OCI-LY7 (cell line): ENCODE results near the gene IGFLR1. TPM values are rescaled to one million over a fixed set of nuclear protein-coding genes. Genes with fewer than 3 reads are reported as not detected.

ENCODE experiments used
- BruUV-seq: library from RNA; stranded (reverse); fragments of 400-500 nt; replicated peaks from 2 replicates; lab custom pipeline; 2021; lab: Mats Ljungman, UMichigan
- CTCF ChIA-PET: fragments of 300-600 bp; sonication (Branson Sonifier 250); formaldehyde crosslinking; loops from one replicate; lab custom pipeline; 2022; ENCODE audit warnings: antibody characterized with exemption; ENCODE audit not compliant: unreplicated experiment; lab: Charles Lee
- POLR2A ChIA-PET: fragments of 300-600 bp; sonication (Branson Sonifier 250); formaldehyde crosslinking; loops from one replicate; lab custom pipeline; 2022; ENCODE audit warnings: antibody characterized with exemption; lab: Charles Lee
- DNase-seq: peaks from one replicate; pipeline ENCODE4 v3.0.0-alpha.2; 2015; ENCODE audit warnings: low spot score
- H2AFZ ChIP-seq: fragments of 200-600 bp; sonication (generic), shearing (Covaris generic); 2 replicates; pipeline ENCODE4 v1.6.1; 2014; ENCODE audit warnings: mild to moderate bottlenecking, antibody characterized with exemption, low read length, moderate library complexity
- H3K27ac ChIP-seq: fragments of 200-600 bp; sonication (generic); 2 replicates; pipeline ENCODE4 v1.5.1; 2014; ENCODE audit warnings: mixed run types, low read depth, mild to moderate bottlenecking, moderate library complexity, low read length, inconsistent platforms; ENCODE audit not compliant: poor library complexity, severe bottlenecking
- H3K36me3 ChIP-seq: fragments of 200-600 bp; sonication (generic); 2 replicates; pipeline ENCODE4 v1.6.1; 2014; ENCODE audit warnings: mild to moderate bottlenecking, antibody characterized with exemption, low read length, moderate library complexity, mixed read lengths; ENCODE audit not compliant: insufficient read depth
- H3K4me1 ChIP-seq: fragments of 200-600 bp; sonication (generic); 2 replicates; pipeline ENCODE4 v1.5.1; 2014; ENCODE audit warnings: mild to moderate bottlenecking, low read length; ENCODE audit not compliant: insufficient read depth, poor library complexity, severe bottlenecking
- H3K4me2 ChIP-seq: fragments of 200-600 bp; sonication (generic); 2 replicates; pipeline ENCODE4 v1.6.1; 2014; ENCODE audit warnings: mild to moderate bottlenecking, low read length
- H3K4me3 ChIP-seq: fragments of 200-600 bp; sonication (generic); 2 replicates; pipeline ENCODE4 v1.5.1; 2014; ENCODE audit warnings: mild to moderate bottlenecking, low read depth, low read length; ENCODE audit not compliant: poor library complexity, severe bottlenecking
- H3K79me2 ChIP-seq: fragments of 200-600 bp; sonication (generic); 2 replicates; pipeline ENCODE4 v1.6.1; 2016; ENCODE audit warnings: low read depth, mild to moderate bottlenecking, low read length, moderate library complexity, mixed read lengths; ENCODE audit not compliant: insufficient read depth
- H3K9me2 ChIP-seq: fragments of 200-600 bp; sonication (generic); 2 replicates; pipeline ENCODE4 v1.6.1; 2016; ENCODE audit warnings: mild to moderate bottlenecking, low read length, mixed read lengths; ENCODE audit not compliant: insufficient read depth
- H3K9me3 ChIP-seq: fragments of 200-600 bp; sonication (generic); 2 replicates; pipeline ENCODE4 v1.6.1; 2014; ENCODE audit warnings: mild to moderate bottlenecking, mixed run types, low read length, mixed read lengths
- H4K20me1 ChIP-seq: fragments of 200-600 bp; sonication (generic); 2 replicates; pipeline ENCODE4 v1.6.1; 2014; ENCODE audit warnings: mild to moderate bottlenecking, antibody characterized with exemption, low read length, moderate library complexity, mixed read lengths; ENCODE audit not compliant: insufficient read depth
- EZH2phosphoT487 ChIP-seq: fragments of 200-600 bp; sonication (generic); IDR thresholded peaks from 2 replicates; pipeline ENCODE4 v1.6.1; 2018; ENCODE audit warnings: low read depth, borderline replicate concordance, mild to moderate bottlenecking, mixed run types, antibody characterized with exemption, low read length, moderate library complexity, mixed read lengths
- intact Hi-C: fragments of 100-400 bp; cut with micrococcal nuclease; formaldehyde crosslinking; loops from one replicate; pipeline ENCODE4 v1.10.0; 2022; ENCODE audit not compliant: unreplicated experiment
- total RNA-seq, 2 experiments: library from RNA; depleted of rRNA in 1 of 2; stranded (reverse); fragments of >200 nt in 1 of 2; shearing (Covaris generic) in 1 of 2; gene quantifications; 2 replicates each; pipeline ENCODE4 v1.2.3, GENCODE V29; 2014 to 2022
- TF ChIP-seq, protein P1 (sequence below): fragments of 200-600 bp; sonication (generic); conservative IDR thresholded peaks from 2 replicates; pipeline ENCODE4 v1.5.1; 2014; ENCODE audit warnings: mild to moderate bottlenecking, antibody characterized with exemption, low read length, moderate library complexity, mixed read lengths

The IGFLR1 gene
- total RNA-seq, 2 experiments from 2014 or later = 8.5 to 18.3 TPM

DNA sequence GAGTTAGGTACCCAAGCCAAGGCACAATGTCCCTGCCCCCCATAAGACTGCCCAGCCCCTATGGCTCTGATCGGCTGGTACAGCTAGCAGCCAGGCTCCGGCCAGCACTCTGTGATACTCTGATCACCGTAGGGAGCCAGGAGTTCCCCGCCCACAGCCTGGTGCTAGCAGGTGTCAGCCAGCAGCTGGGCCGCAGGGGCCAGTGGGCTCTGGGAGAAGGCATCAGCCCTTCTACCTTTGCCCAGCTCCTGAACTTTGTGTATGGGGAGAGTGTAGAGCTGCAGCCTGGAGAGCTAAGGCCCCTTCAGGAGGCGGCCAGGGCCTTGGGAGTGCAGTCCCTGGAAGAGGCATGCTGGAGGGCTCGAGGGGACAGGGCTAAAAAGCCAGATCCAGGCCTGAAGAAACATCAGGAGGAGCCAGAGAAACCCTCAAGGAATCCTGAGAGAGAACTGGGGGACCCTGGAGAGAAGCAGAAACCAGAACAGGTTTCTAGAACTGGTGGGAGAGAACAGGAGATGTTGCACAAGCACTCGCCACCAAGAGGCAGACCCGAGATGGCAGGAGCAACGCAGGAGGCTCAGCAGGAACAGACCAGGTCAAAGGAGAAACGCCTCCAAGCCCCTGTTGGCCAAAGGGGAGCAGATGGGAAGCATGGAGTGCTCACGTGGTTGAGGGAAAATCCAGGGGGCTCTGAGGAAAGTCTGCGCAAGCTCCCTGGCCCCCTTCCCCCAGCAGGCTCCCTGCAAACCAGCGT lies 27.5 kb downstream of the IGFLR1 start:
- peak; percentile 51 for DNase-seq

DNA sequence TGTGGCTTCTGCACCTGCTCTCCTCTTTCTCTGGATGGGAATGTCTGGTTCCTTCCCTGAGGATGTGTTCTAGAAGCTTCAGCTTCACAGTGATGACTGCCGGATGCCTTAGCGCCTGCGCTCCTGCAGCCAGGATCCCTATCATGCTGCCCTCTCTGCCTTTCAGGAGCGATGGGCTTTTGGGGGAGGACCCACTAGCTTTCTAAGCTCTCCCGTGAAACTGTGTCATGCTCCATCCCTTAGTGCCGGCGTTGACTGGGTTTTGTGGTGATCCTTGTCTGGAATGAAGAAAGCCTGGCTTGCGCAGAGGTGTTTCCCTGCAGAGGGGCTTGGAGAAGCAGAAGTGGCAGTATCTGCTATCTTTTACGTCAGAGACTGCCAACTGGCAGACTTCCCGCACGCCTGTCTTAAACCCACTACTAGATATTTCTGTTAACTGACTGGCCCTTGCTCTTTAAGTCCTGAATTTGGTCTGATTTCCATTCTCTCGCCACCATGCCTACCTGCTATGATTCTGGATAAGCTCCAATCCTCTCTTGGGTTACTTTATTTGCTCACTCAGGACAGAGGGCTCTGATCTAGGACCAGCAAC lies 28.3 kb downstream of the IGFLR1 start:
- Histone ChIP-seq H3K4me3 (no peak overlapping the region), H3K9me3 (no peaks in the 10 kb centered on the region), H2AFZ (no peak overlapping the region), H3K36me3 (no peaks in the 10 kb centered on the region), H3K4me2 (peak overlapping the region; percentile 9; the same call in 1 of the 2 replicates), H3K9me2 (no peaks in the 10 kb centered on the region), H3K79me2 (peaks cover 9% of the 10 kb centered on the region), H3K4me1 (peaks cover 63% of the 10 kb centered on the region), H3K27ac (no peak overlapping the region), H4K20me1 (peaks cover 1% of the 10 kb centered on the region)
- ChIA-PET CTCF (interaction anchor here (0.6 to 1.0 kb wide), 2 partner anchors 20 to 395 kb away, joined by 3 to 7 read pairs; no protein-coding TSS in a partner anchor), POLR2A (interaction anchor here (1.3 kb wide), 1 partner anchor 17 kb away, joined by 3 read pairs; no protein-coding TSS in a partner anchor)
- BruUV-seq = no TSS peak
- TF ChIP-seq, protein P1, sequence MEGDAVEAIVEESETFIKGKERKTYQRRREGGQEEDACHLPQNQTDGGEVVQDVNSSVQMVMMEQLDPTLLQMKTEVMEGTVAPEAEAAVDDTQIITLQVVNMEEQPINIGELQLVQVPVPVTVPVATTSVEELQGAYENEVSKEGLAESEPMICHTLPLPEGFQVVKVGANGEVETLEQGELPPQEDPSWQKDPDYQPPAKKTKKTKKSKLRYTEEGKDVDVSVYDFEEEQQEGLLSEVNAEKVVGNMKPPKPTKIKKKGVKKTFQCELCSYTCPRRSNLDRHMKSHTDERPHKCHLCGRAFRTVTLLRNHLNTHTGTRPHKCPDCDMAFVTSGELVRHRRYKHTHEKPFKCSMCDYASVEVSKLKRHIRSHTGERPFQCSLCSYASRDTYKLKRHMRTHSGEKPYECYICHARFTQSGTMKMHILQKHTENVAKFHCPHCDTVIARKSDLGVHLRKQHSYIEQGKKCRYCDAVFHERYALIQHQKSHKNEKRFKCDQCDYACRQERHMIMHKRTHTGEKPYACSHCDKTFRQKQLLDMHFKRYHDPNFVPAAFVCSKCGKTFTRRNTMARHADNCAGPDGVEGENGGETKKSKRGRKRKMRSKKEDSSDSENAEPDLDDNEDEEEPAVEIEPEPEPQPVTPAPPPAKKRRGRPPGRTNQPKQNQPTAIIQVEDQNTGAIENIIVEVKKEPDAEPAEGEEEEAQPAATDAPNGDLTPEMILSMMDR = no peak
- TF ChIP-seq EZH2phosphoT487 = no peak
- DNase-seq = no peak
- intact Hi-C loops = no loop called here

More for the DNA sequence above, 27.5 kb downstream of the IGFLR1 start:
- Histone ChIP-seq H3K4me1 (peaks cover 69% of the 10 kb centered on the region), H3K27ac (no peak overlapping the region), H3K79me2 (peaks cover 17% of the 10 kb centered on the region), H3K36me3 (peaks cover 6% of the 10 kb centered on the region; the same call in 1 of the 2 replicates), H4K20me1 (peaks cover 6% of the 10 kb centered on the region), H2AFZ (no peak overlapping the region), H3K4me2 (peak overlapping the region; percentile 9), H3K4me3 (no peak overlapping the region), H3K9me3 (no peaks in the 10 kb centered on the region), H3K9me2 (no peaks in the 10 kb centered on the region)
- ChIA-PET POLR2A (interaction anchor here (1.3 kb wide), 1 partner anchor 18 kb away, joined by 3 read pairs; no protein-coding TSS in a partner anchor), CTCF (interaction anchor here (0.6 to 1.0 kb wide), 2 partner anchors 20 to 396 kb away, joined by 3 to 7 read pairs; no protein-coding TSS in a partner anchor)
- intact Hi-C loops = loop anchor here (5.0 kb wide), 1 partner anchor 43 kb away; the partner anchor contains the start of genes HSPB6 and PROSER3
- BruUV-seq = no TSS peak
- TF ChIP-seq EZH2phosphoT487 = no peak
- TF ChIP-seq, protein P1 = peak; percentile 58
